Activated naive CD8-positive, alpha-beta T cell treated with anti-CD3 and anti-CD28 coated beads for 36 hours (primary cell): ENCODE data around the gene OR10G4. TPM values are rescaled to one million over a fixed set of nuclear protein-coding genes. Genes with fewer than 3 reads are reported as not detected.
"Not testable (repeated sequence)": the region's sequence is repeated elsewhere in the genome, so short reads cannot be mapped to it uniquely, and the experiment has no call there.

Experiments
- DNase-seq: peaks from one replicate; pipeline ENCODE4 v3.0.0; 2021
- H3K27ac Mint-ChIP-seq: one replicate; pipeline ENCODE4 v1.8.0; 2022; ENCODE audit warnings: mild to moderate bottlenecking, moderate library complexity, mixed read lengths
- H3K27me3 Mint-ChIP-seq: one replicate; pipeline ENCODE4 v1.8.0; 2022; ENCODE audit warnings: mild to moderate bottlenecking, mixed read lengths
- H3K36me3 Mint-ChIP-seq: one replicate; pipeline ENCODE4 v1.8.0; 2021; ENCODE audit warnings: mild to moderate bottlenecking, mixed read lengths
- H3K4me1 Mint-ChIP-seq: one replicate; pipeline ENCODE4 v1.8.0; 2021; ENCODE audit warnings: mixed read lengths
- H3K4me3 Mint-ChIP-seq: one replicate; pipeline ENCODE4 v1.8.0; 2022; ENCODE audit warnings: mild to moderate bottlenecking, moderate library complexity, mixed read lengths
- H3K9me3 Mint-ChIP-seq: one replicate; pipeline ENCODE4 v1.8.0; 2022; ENCODE audit warnings: mixed read lengths
- total RNA-seq, 2 experiments: library from RNA; stranded (reverse); gene quantifications; one replicate each; pipeline ENCODE4 v1.2.3, GENCODE V29; 2021

Gene OR10G4, protein sequence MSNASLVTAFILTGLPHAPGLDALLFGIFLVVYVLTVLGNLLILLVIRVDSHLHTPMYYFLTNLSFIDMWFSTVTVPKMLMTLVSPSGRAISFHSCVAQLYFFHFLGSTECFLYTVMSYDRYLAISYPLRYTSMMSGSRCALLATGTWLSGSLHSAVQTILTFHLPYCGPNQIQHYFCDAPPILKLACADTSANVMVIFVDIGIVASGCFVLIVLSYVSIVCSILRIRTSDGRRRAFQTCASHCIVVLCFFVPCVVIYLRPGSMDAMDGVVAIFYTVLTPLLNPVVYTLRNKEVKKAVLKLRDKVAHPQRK
- not detected for total RNA-seq

DNA sequence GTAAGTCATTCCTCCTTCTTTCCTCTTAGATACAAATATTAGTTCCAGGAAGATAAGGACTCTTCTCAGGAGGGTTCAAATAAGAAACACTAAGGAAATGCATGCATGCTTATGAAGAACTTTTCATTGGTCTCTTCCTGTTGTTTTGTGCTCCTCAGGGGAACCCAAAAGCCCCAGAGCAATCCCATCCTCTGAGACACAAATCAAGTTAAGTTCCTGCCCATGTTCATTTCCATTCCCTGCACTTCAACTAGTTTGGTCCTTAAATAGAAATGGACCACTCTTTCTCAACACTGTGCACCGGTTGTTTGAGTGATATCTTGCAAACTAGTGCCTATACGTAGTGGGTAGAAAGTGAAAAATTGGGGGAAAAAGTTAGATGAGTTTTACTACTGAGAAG lies at the start of gene OR10G4:
Gene OR10G4 (plus strand): TSS at position 301 of the 400 bp plus-strand sequence. CDS start 2,578 bp downstream, outside the sequence.
- no peaks in the 10 kb centered on the region for H3K4me1 Mint-ChIP-seq
- no peak within 1 kb of the TSS for H3K27ac Mint-ChIP-seq
- H3K9me3 Mint-ChIP-seq, result no peaks in the 10 kb centered on the region
- DNase-seq, result no peak
- H3K36me3 Mint-ChIP-seq, result no peaks in the 10 kb centered on the region
- no peak within 1 kb of the TSS for H3K4me3 Mint-ChIP-seq
- H3K27me3 Mint-ChIP-seq, result peaks cover 11% of the 10 kb centered on the region

DNA sequence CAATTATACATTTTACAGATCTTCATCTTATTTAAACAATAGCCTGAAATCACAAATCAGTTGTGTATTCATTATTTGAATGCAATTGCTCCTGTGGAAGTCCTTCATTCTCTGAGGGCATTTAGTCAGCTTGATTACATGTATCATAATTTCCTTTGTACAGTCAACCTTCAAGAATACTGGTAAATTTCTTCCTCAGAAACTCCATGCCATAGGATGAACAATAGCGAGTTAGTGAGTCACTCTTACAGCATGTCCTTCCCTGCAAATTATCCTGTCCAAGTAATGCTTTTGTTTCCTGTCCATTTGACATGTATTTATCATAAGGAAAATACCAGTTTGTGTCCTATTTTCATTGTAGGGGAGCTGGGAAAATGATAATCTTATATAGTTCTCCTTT lies 39.0 kb upstream of the OR10G4 start:
- no peaks in the 10 kb centered on the region for H3K9me3 Mint-ChIP-seq
- no peak overlapping the region for H3K4me3 Mint-ChIP-seq
- no peaks in the 10 kb centered on the region for H3K4me1 Mint-ChIP-seq
- DNase-seq, result no peak
- H3K36me3 Mint-ChIP-seq, result no peaks in the 10 kb centered on the region
- H3K27ac Mint-ChIP-seq, result no peak overlapping the region
- H3K27me3 Mint-ChIP-seq, result peaks cover 4% of the 10 kb centered on the region

DNA sequence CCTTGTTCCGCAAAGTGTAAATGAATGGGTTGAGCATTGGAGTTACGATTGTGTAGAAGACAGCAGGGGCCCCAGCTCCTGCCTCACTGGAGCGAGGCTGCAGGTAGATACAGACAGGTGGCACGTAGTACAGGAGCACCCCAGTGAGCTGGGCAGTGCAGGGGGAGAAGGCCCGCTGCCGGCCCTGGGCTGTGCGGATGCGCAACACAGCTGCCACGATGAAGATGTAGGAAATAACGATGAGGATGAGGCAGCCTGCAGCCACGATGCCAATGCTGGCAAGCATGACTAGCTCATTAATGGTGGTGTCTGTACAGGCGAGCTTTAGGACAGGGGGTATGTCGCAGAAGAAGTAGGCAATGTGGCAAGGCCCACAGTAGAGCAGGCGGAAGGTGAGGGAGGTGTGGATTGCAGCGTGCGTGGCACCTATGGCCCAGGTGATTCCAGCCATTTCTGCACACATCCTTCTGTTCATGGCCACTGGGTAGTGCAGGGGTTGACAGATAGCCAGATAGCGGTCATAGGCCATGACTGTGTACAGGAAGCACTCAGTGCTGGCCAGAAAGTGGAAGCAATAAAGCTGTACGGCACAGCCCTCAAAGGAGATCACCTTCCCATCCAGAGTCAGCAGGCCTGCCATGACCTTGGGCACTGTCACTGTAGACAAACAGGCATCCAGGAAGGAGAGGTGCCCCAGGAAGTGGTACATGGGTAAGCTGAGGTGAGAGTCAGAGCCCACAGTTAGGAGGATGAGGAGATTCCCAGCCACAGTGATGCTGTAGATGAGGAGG lies 35.8 kb upstream of the OR10G4 start:
- no peak overlapping the region for H3K27ac Mint-ChIP-seq
- H3K9me3 Mint-ChIP-seq, result no peaks in the 10 kb centered on the region
- no peaks in the 10 kb centered on the region for H3K36me3 Mint-ChIP-seq
- H3K4me1 Mint-ChIP-seq, result no peaks in the 10 kb centered on the region
- DNase-seq, result no peak
- no peaks in the 10 kb centered on the region for H3K27me3 Mint-ChIP-seq
- no peak overlapping the region for H3K4me3 Mint-ChIP-seq

DNA sequence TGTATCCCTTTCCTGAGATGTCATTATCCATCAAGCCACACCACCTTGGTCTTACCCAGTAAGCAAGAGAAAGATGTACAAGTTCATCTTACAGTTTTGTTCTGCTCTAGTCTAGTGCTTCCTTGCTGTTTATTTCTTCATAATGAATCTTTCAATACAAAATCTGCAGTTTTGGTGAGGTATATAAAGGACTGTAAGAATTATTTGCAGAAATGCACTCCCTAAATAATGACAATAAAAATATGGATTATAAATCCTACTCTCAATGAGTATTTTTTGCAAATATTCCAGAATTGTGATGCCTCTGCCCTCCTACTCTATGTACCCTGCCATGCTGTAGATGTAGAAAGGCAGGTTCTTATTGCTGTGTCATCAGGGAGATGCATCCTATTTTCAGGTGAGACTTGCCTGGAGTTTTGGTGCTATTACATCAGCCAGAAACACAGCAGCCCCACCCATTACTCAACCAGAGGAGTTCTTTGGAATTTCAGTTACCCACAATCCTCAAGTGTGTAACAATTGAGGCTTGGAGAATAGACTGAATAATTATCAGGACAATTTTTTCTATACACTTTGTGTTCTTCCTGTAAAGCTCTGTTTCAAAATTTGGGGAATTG lies 35.0 kb upstream of the OR10G4 start, which contains the start of gene OR10S1:
Gene OR10S1 (minus strand): TSS at position 51 of the 617 bp plus-strand sequence. CDS start 117 bp downstream, outside the sequence.
- DNase-seq, result no peak
- Mint-ChIP-seq H3K27me3 (no peaks in the 10 kb centered on the region), H3K27ac (no peak within 1 kb of the TSS), H3K9me3 (peaks cover 3% of the 10 kb centered on the region), H3K4me1 (no peaks in the 10 kb centered on the region), H3K36me3 (no peaks in the 10 kb centered on the region), H3K4me3 (no peak within 1 kb of the TSS)

DNA sequence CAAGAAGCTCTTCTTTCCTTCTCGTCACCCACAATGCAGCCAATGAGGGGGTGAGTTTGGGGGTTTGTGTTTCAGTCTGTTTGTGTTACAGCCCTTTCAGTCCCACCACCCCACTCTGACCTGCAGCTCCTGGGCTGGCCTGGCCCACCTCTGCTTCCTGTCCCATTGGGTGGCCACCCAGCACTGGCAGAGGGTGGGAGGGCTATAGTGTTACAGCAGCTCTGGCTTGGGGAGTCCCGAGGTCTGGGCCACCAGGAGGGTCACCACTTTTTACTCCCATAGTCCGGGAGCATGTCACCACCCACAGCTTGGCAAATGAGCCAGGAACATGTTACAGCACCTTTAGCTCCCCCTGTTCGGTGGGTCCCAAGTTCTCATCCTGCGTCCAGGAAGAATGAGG lies 33.5 kb upstream of the OR10G4 start:
- Mint-ChIP-seq H3K36me3 (no peaks in the 10 kb centered on the region), H3K9me3 (peaks cover 3% of the 10 kb centered on the region), H3K27me3 (no peaks in the 10 kb centered on the region), H3K4me1 (no peaks in the 10 kb centered on the region), H3K27ac (no peak overlapping the region), H3K4me3 (no peak overlapping the region)
- DNase-seq, result no peak

DNA sequence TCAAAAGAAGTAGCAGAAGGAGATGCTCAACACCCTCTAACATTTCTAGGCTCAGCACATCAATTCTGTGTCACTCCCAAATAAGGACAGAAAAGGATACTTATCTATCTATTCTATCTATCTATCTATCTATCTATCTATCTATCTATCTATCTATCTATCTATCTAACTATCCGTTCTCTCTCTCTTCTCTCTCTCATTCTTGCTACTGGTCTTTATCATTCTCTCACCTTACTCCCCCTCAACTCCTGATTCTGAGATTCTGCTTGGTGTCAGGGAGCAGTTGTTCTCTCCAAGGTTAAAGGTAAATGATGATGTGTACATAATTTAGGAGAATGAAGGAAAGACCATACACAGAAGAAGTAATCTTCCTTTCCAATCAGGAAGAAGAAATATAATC lies 17.7 kb upstream of the OR10G4 start, which contains the start of gene OR10G6:
Gene OR10G6 (minus strand): TSS at position 43 of the 400 bp plus-strand sequence. CDS start 0 bp downstream, at position 43.
- no peak for DNase-seq
- Mint-ChIP-seq H3K27me3 (no peaks in the 10 kb centered on the region), H3K36me3 (no peaks in the 10 kb centered on the region), H3K4me1 (no peaks in the 10 kb centered on the region), H3K4me3 (no peak within 1 kb of the TSS), H3K9me3 (no peaks in the 10 kb centered on the region), H3K27ac (no peak within 1 kb of the TSS)

DNA sequence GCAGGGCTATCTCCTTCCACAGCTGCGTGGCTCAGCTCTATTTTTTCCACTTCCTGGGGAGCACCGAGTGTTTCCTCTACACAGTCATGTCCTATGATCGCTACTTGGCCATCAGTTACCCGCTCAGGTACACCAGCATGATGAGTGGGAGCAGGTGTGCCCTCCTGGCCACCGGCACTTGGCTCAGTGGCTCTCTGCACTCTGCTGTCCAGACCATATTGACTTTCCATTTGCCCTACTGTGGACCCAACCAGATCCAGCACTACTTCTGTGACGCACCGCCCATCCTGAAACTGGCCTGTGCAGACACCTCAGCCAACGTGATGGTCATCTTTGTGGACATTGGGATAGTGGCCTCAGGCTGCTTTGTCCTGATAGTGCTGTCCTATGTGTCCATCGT lies 3.0 kb downstream of the OR10G4 start:
- H3K27me3 Mint-ChIP-seq, DNase-seq, H3K27ac Mint-ChIP-seq, H3K9me3 Mint-ChIP-seq, H3K4me1 Mint-ChIP-seq, H3K4me3 Mint-ChIP-seq, H3K36me3 Mint-ChIP-seq: not testable (repeated sequence)

DNA sequence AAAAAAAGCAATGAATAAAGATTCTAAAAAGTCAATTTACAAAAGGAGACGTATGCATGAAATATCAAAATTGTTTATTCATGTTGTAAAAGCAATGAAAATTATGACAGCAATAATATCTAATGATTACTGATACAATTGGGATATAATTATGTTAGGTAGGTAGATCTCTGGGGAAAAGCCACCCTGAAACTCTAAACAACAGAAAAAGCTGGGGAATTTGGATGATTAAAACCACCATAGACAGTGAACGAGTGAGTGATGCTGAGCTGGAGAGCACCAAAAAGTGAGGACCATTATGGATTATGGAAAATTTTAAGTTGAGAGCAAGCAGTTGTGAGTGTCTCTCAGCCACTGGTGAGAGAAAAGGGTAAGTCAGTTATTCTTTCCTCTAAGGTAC lies 13.7 kb downstream of the OR10G4 start, which contains the start of gene OR10G8:
Gene OR10G8 (plus strand): TSS at position 301 of the 400 bp plus-strand sequence. CDS start 2,825 bp downstream, outside the sequence.
- H3K4me1 Mint-ChIP-seq, result no peaks in the 10 kb centered on the region
- no peaks in the 10 kb centered on the region for H3K9me3 Mint-ChIP-seq
- H3K36me3 Mint-ChIP-seq, result no peaks in the 10 kb centered on the region
- DNase-seq, result no peak
- H3K27ac Mint-ChIP-seq, result no peak within 1 kb of the TSS
- H3K4me3 Mint-ChIP-seq, result no peak within 1 kb of the TSS
- H3K27me3 Mint-ChIP-seq, result peaks cover 4% of the 10 kb centered on the region

DNA sequence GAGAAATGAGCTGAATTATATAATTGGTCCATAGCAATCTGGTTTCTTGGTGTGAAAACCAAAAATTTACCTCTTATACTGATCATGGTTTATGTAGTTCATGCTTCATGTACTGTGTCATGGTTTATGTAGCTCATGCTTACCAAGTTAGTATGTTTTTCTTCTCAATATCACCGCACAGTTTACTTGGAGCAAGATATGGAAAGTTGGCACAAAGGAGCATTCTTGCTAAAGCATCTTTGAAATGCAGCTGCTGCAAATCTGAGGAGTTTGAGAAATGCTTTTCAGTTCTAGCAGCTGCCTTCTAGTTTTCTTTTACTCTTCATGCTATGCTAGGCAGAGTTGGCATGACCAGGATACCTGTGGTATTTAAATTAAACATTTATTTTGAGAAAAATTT lies 23.9 kb downstream of the OR10G4 start:
- H3K36me3 Mint-ChIP-seq, result no peaks in the 10 kb centered on the region
- H3K4me3 Mint-ChIP-seq, result no peak overlapping the region
- DNase-seq, result no peak
- H3K27me3 Mint-ChIP-seq, result peaks cover 11% of the 10 kb centered on the region
- H3K9me3 Mint-ChIP-seq, result no peaks in the 10 kb centered on the region
- no peaks in the 10 kb centered on the region for H3K4me1 Mint-ChIP-seq
- H3K27ac Mint-ChIP-seq, result no peak overlapping the region

DNA sequence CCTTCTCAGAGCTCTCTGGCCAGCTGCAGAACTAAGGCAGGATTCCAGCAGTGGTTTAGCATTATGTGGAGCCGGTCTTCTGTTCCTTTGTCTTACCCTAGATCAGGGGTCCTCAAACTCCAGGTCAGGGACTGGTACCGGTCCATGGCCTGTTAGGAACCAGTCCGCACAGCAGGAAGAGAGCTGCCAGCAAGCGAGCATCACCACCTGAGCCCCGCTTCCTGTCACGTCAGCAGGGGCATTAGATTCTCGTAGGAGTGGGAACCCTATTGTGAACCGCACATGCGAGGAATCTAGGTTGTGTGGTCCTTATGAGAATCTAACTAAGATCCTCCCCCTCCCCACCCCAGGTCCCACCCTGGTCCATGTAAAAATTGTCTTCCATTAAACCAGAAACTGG lies 26.8 kb downstream of the OR10G4 start:
- DNase-seq, result no peak
- no peaks in the 10 kb centered on the region for H3K36me3 Mint-ChIP-seq
- H3K4me1 Mint-ChIP-seq, result no peaks in the 10 kb centered on the region

DNA sequence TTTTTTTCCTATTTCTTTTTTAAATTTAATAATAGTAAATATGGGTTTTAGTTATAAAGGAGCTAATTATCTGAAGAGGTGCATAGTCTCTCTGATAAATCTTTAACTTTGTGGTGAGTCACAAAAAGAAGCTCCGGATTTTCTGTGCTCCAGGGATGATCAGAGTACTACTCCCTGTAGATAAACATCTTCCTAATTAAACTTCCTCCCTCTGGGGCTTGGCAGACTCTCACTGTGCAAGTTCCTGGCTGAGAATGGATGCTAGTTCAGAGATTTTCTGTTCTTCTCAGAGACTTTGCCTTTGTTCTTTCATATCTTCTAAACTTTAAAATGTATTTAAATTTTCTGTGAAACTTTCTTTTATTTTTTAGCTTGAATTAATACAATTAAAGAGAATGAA lies 28.5 kb downstream of the OR10G4 start, which contains the start of gene OR10G7:
Gene OR10G7 (minus strand): TSS at position 72 of the 400 bp plus-strand sequence. CDS start 2,324 bp downstream, outside the sequence.
- peaks cover 4% of the 10 kb centered on the region for H3K27me3 Mint-ChIP-seq
- no peak within 1 kb of the TSS for H3K27ac Mint-ChIP-seq
- DNase-seq, result no peak
- H3K4me1 Mint-ChIP-seq, result no peaks in the 10 kb centered on the region
- H3K4me3 Mint-ChIP-seq, result no peak within 1 kb of the TSS
- H3K36me3 Mint-ChIP-seq, result no peaks in the 10 kb centered on the region
- no peaks in the 10 kb centered on the region for H3K9me3 Mint-ChIP-seq

More for the DNA sequence above, 26.8 kb downstream of the OR10G4 start:
- no peak overlapping the region for H3K4me3 Mint-ChIP-seq
- no peaks in the 10 kb centered on the region for H3K9me3 Mint-ChIP-seq
- no peak overlapping the region for H3K27ac Mint-ChIP-seq
- peaks cover 11% of the 10 kb centered on the region for H3K27me3 Mint-ChIP-seq

DNA sequence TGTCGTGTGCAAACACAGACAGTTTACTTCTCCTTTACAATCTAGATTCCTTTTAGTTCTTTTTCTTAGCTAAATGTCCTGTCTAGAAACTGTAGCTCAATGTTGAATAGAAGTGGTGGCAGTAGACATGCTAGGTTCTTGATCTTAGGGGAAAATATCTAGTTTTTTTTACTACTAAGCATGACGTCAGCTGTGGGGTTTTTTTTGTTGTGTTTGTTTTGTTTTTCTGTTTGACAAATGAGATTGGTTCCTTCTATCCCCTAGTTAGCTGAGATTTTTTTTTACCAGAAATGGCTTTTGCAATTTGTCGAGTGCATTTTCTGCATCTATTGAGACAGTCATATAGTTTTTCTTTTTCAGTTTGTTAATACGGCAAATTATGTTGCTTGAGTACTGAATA lies 30.6 kb downstream of the OR10G4 start:
- Mint-ChIP-seq H3K4me1 (no peaks in the 10 kb centered on the region), H3K9me3 (no peaks in the 10 kb centered on the region), H3K36me3 (no peaks in the 10 kb centered on the region), H3K4me3 (no peak overlapping the region), H3K27ac (no peak overlapping the region), H3K27me3 (peaks cover 7% of the 10 kb centered on the region)
- no peak for DNase-seq

DNA sequence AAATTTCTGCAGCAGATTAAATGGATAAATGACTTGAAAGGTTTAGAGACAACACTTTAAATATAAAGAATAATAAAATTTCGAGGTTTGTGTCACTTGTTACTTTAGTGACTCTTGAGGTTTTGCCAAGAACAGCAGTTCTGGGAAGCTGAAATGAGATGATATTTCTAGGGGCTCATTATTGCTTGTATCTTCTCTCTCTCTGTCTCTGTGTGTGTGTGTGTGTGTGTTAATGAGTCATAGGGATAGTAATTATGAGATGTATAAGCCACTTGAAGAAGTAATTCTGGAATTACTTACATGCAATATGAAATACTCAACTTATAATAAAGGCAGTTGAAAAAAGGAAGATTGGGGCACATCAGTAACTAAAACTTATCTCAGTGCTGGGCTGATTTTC lies 38.0 kb downstream of the OR10G4 start:
- Mint-ChIP-seq H3K27me3 (peaks cover 7% of the 10 kb centered on the region), H3K27ac (no peak overlapping the region), H3K4me1 (peaks cover 3% of the 10 kb centered on the region), H3K9me3 (no peaks in the 10 kb centered on the region), H3K4me3 (no peak overlapping the region), H3K36me3 (no peaks in the 10 kb centered on the region)
- no peak for DNase-seq

DNA sequence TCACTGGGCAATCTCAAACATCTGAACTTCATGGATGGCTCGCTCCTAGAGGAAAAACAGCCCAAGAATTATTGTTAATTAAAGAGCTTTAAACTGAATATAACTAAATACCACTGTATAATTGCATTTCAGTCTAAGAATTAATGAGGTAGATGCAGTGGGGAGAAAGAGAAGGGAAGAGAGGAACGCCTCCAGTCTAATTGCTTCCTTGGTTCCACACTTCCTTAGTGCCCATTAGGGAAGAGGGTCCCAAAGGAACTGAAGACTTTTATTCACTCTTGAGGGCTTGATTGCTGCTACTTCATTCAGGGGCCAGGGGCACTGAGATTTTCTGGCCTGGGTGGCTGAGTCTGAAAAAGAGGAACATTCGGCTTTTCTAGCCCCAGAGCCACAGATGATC lies 40.2 kb downstream of the OR10G4 start:
- H3K9me3 Mint-ChIP-seq, result no peaks in the 10 kb centered on the region
- DNase-seq, result no peak
- peaks cover 3% of the 10 kb centered on the region for H3K27me3 Mint-ChIP-seq
- H3K4me1 Mint-ChIP-seq, result peaks cover 3% of the 10 kb centered on the region
- no peaks in the 10 kb centered on the region for H3K36me3 Mint-ChIP-seq
- no peak overlapping the region for H3K4me3 Mint-ChIP-seq
- no peak overlapping the region for H3K27ac Mint-ChIP-seq
